Vagina (tissue), 2 donors: Measurements from ENCODE around the gene UBXN7. TPM values are rescaled to one million over a fixed set of nuclear protein-coding genes. Genes with fewer than 3 reads are reported as not detected.
"Not testable (repeated sequence)": the region's sequence is repeated elsewhere in the genome, so short reads cannot be mapped to it uniquely, and the experiment has no call there.

Experiments used
- DNase-seq, 2 donors: peaks; one replicate each; pipeline ENCODE4 v3.0.0-alpha.2; 2017; ENCODE audit errors: extremely low spot score in 2 of 2
- H3K27ac ChIP-seq: fragments of 200-600 bp; sonication (generic); one replicate; pipeline ENCODE4 v1.5.1; 2019
- H3K27me3 ChIP-seq: fragments of 200-600 bp; sonication (generic); one replicate; pipeline ENCODE4 v1.5.1; 2019
- H3K36me3 ChIP-seq, 2 donors: fragments of 200-600 bp; sonication (generic); one replicate each; pipeline ENCODE4 v1.5.1; 2017 to 2019
- H3K4me1 ChIP-seq: fragments of 200-600 bp; sonication (generic); one replicate; pipeline ENCODE4 v1.5.1; 2019
- H3K4me3 ChIP-seq, 2 donors: fragments of 200-600 bp; sonication (generic); 1 replicate in 1 of 2; 2 replicates in 1 of 2; pipeline ENCODE4 v1.5.1; 2016 to 2019
- H3K9me3 ChIP-seq: fragments of 200-600 bp; sonication (generic); one replicate; pipeline ENCODE4 v1.5.1; 2019
- POLR2A ChIP-seq, 2 donors: fragments of 450-650 bp; IDR thresholded peaks; one replicate each; pipeline ENCODE4 v1.6.1; 2017; ENCODE audit warnings: antibody characterized with exemption in 2 of 2, mild to moderate bottlenecking in 2 of 2, moderate library complexity in 2 of 2
- POLR2AphosphoS5 ChIP-seq, 2 donors: sonication (generic); formaldehyde crosslinking; IDR thresholded peaks; one replicate each; pipeline ENCODE4 v1.9.0; 2017; ENCODE audit warnings: antibody characterized with exemption in 2 of 2, mild to moderate bottlenecking in 2 of 2, low read depth in 1 of 2; ENCODE audit not compliant: insufficient read depth in 1 of 2
- intact Hi-C: fragments of 100-400 bp; cut with DNase I; formaldehyde crosslinking; loops from one replicate; pipeline ENCODE4 v1.15.1; 2023
- total RNA-seq: library from RNA; depleted of rRNA; stranded (reverse); fragments of >200 nt; gene quantifications from one replicate; pipeline ENCODE4 v1.2.3, GENCODE V29; 2016
- TF ChIP-seq, protein P1 (sequence below), 3 experiments: fragments of 450-650 bp in 2 of 3; fragments of 200-600 bp in 1 of 3; sonication (generic) in 1 of 3; IDR thresholded peaks; one replicate each; pipeline ENCODE4 v1.5.1; 2017 to 2019; ENCODE audit warnings: antibody characterized with exemption in 3 of 3, mild to moderate bottlenecking in 2 of 3, moderate library complexity in 2 of 3

UBXN7 gene
- total RNA-seq, 1 donor from 2014 or later = 29.5 TPM

DNA sequence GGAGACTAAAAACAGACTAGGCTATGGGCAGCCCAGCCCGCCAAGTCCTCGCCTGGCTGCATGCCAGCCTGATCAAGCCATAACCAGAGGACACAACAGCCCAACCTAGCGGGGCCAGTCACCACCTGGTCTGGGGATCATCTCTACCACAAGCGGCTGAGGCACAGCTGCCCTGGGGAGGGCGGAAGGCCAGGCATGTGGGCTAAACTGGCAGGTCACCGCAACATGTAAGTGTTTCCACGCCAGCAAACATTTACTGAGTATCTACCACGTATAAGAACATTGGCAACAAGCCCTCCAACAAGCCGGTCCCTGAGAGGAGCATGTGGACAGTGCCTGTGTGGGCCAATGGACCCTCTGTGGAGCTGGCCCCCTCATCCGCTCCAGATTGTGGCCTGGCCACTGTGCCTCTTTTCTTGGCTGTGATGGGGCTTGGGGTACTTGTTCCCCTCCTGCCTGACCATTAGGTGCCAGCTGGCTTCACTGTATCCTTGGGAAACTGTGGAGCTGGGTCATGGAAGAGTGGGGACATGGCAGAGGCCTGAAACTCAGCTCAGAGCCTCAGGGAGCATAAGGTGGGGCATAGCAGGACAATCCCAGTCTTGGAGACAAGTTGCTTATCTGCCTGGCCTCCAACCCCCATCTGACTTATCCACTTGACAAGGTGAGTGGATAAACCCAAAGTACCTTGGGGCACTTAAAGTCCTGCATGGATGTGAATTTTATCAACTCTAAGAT lies 9.0 kb downstream of the UBXN7 start:
- no peak for TF ChIP-seq POLR2AphosphoS5 (IDR thresholded peaks at IDR 0.05; ENCODE audit: insufficient read depth in 1 of 2, low read depth in 1 of 2)
- no peak for DNase-seq
- H3K27me3 ChIP-seq = no peaks in the 10 kb centered on the region
- peaks cover 0 to 6% of the 10 kb centered on the region in 2 donors for H3K36me3 ChIP-seq
- H3K27ac ChIP-seq = no peak overlapping the region
- H3K9me3 ChIP-seq = no peaks in the 10 kb centered on the region
- intact Hi-C loops = no loop called here
- no peak overlapping the region for H3K4me3 ChIP-seq
- peaks cover 58% of the 10 kb centered on the region for H3K4me1 ChIP-seq

- DNase-seq, intact Hi-C loops: not testable (repeated sequence)
- peaks cover 42% of the 10 kb centered on the region for H3K4me1 ChIP-seq
These were observed 10.6 kb downstream of the UBXN7 start for GRCh38 chr3:196421668-196422067.

DNA sequence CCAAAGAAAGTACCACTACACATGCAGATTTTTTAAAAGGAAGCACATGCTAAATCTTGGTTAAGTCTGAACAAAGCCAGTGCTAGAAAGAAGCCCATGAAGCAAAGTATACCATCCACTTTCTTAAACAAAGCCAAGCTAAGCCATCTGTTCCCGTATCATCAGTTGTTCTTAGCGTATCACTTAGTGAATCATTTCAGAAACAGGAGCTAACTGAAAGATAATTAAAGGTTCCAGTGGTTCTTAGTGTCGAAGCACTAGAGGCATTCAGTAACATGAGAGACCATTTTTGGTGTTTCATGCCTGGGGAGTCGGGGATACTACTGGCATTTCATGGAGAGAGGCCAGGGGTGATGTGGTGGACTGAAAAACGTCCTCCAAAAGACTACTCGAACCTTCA lies 12.8 kb downstream of the UBXN7 start:
- intact Hi-C loops = no loop called here
- TF ChIP-seq POLR2A (IDR thresholded peaks at IDR 0.05) (no peak), POLR2AphosphoS5 (IDR thresholded peaks at IDR 0.05; ENCODE audit: insufficient read depth in 1 of 2, low read depth in 1 of 2) (no peak)
- TF ChIP-seq, protein P1, sequence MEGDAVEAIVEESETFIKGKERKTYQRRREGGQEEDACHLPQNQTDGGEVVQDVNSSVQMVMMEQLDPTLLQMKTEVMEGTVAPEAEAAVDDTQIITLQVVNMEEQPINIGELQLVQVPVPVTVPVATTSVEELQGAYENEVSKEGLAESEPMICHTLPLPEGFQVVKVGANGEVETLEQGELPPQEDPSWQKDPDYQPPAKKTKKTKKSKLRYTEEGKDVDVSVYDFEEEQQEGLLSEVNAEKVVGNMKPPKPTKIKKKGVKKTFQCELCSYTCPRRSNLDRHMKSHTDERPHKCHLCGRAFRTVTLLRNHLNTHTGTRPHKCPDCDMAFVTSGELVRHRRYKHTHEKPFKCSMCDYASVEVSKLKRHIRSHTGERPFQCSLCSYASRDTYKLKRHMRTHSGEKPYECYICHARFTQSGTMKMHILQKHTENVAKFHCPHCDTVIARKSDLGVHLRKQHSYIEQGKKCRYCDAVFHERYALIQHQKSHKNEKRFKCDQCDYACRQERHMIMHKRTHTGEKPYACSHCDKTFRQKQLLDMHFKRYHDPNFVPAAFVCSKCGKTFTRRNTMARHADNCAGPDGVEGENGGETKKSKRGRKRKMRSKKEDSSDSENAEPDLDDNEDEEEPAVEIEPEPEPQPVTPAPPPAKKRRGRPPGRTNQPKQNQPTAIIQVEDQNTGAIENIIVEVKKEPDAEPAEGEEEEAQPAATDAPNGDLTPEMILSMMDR (IDR thresholded peaks at IDR 0.05) = no peak
- peaks cover 22% of the 10 kb centered on the region for H3K4me1 ChIP-seq
- H3K36me3 ChIP-seq = no peaks in the 10 kb centered on the region
- no peaks in the 10 kb centered on the region for H3K9me3 ChIP-seq
- no peaks in the 10 kb centered on the region for H3K27me3 ChIP-seq
- DNase-seq = no peak
- H3K27ac ChIP-seq = no peak overlapping the region
- H3K4me3 ChIP-seq = no peak overlapping the region

More at GRCh38 chr3:196421668-196422067, 10.6 kb downstream of the UBXN7 start:
- not testable (repeated sequence) for H3K4me3 ChIP-seq, H3K36me3 ChIP-seq, H3K27ac ChIP-seq, H3K27me3 ChIP-seq, H3K9me3 ChIP-seq

GRCh38 chr3:196418601-196419000 lies 13.6 kb downstream of the UBXN7 start:
- Histone ChIP-seq H3K4me3 (no peak overlapping the region), H3K4me1 (peaks cover 14% of the 10 kb centered on the region), H3K27me3 (no peaks in the 10 kb centered on the region), H3K27ac (no peak overlapping the region), H3K36me3 (no peaks in the 10 kb centered on the region), H3K9me3 (no peaks in the 10 kb centered on the region)
- intact Hi-C loops = no loop called here
- TF ChIP-seq POLR2A (IDR thresholded peaks at IDR 0.05) = no peak
- DNase-seq = no peak

GRCh38 chr3:196414469-196414868 lies 17.8 kb downstream of the UBXN7 start:
- DNase-seq = no peak
- intact Hi-C loops = no loop called here
- Histone ChIP-seq H3K27me3 (no peaks in the 10 kb centered on the region), H3K27ac (no peak overlapping the region), H3K36me3 (no peaks in the 10 kb centered on the region), H3K4me3 (no peak overlapping the region), H3K4me1 (no peaks in the 10 kb centered on the region), H3K9me3 (no peaks in the 10 kb centered on the region)
- TF ChIP-seq POLR2AphosphoS5 (IDR thresholded peaks at IDR 0.05; ENCODE audit: insufficient read depth in 1 of 2, low read depth in 1 of 2) (no peak), POLR2A (IDR thresholded peaks at IDR 0.05) (no peak)
- TF ChIP-seq, protein P1 (IDR thresholded peaks at IDR 0.05) = no peak

DNA sequence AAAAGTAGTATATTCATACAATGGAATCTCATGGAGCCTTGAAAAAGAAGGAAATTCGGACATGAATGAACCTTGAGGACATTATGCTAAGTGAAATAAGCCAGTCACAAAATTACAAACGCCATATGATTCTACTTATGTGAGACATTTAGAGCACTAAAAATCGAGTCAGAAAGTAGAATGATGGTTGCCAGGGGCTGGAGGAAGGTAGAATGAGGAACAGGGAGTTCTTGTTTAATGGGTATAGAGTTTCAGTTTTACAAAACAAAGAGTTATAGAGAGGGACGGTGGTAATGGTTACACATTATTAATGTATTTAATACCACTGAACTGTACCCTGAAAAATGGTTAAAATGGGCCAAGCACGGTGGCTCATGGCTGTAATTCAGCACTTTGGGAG lies 19.5 kb downstream of the UBXN7 start:
- Histone ChIP-seq H3K36me3 (no peaks in the 10 kb centered on the region), H3K9me3 (no peaks in the 10 kb centered on the region), H3K4me3 (no peak overlapping the region), H3K4me1 (no peaks in the 10 kb centered on the region), H3K27ac (no peak overlapping the region), H3K27me3 (no peaks in the 10 kb centered on the region)
- TF ChIP-seq POLR2AphosphoS5 (IDR thresholded peaks at IDR 0.05; ENCODE audit: insufficient read depth in 1 of 2, low read depth in 1 of 2) = no peak
- no peak for DNase-seq
- intact Hi-C loops = no loop called here

GRCh38 chr3:196409409-196409808 lies 22.8 kb downstream of the UBXN7 start:
- intact Hi-C loops = no loop called here
- Histone ChIP-seq H3K27me3 (no peaks in the 10 kb centered on the region), H3K4me3 (no peak overlapping the region), H3K27ac (no peak overlapping the region), H3K36me3 (peaks cover 0 to 8% of the 10 kb centered on the region in 2 donors), H3K9me3 (no peaks in the 10 kb centered on the region), H3K4me1 (peaks cover 8% of the 10 kb centered on the region)
- TF ChIP-seq POLR2AphosphoS5 (IDR thresholded peaks at IDR 0.05; ENCODE audit: insufficient read depth in 1 of 2, low read depth in 1 of 2) (no peak), POLR2A (IDR thresholded peaks at IDR 0.05) (no peak)
- TF ChIP-seq, protein P1 (IDR thresholded peaks at IDR 0.05) = no peak
- DNase-seq = no peak
